T1000 (cell line): Measurements from ENCODE around the gene UCHL5.
"Not testable (repeated sequence)": the region's sequence is repeated elsewhere in the genome, so short reads cannot be mapped to it uniquely, and the experiment has no call there.

ENCODE experiments used
- DNase-seq: peaks from one replicate; lab custom pipeline; 2025; ENCODE audit warnings: mixed read lengths; lab: John Stamatoyannopoulos, UW

Gene UCHL5

DNA sequence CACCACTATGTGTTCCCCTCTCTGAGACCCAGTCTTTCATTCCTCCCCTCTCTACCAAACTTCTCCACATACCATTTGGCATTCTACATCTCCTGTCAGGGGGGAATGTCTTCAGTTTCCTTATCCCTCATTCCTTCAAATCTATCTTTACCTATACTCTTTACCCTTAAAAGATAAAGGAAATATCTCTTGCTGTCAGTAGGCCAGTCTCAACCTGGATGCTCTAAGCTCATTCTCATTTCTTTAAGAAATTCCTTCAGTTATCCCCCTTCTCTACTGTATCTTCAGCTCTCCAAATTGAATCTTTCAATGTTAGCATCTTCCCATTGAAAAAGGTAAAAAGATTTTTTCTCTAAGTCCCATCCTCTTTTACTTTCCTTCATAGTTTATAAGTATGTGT, 6.8 kb upstream of the UCHL5 start:
- DNase-seq = no peak

DNA sequence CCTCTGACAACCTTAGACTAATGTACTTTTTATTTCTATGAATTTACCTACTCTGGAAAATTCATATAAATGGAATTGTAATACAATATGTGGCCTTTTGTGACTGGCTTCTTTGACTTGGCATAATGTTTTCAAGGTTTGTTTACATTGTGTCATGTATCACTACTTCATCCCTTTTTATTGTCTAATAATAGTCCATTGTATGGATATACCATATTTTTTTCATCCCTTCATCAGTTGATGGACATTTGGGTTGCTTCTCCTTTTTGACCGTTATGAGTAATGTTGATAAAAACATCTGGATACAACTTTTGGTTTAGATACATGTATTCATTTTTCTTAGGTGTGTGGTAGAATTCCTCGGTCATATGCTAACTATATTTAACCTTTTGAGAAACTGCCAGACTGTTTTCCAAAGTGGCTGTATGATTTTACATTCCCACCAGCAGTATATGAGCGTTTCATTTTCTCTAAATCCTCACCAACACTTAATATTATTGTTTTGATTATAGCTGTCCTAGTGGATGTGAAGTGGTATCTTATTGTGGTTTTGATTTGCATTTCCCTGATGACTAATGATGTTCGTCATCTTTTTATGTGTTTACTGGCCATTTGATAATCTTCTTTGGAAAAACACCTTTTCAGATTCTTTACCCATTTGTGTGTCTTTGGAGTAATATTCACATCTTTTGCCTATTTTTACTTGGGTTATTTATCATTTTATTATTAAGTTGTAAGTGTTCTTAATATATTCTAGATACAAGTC, 3.7 kb upstream of the UCHL5 start:
- no peak for DNase-seq

DNA sequence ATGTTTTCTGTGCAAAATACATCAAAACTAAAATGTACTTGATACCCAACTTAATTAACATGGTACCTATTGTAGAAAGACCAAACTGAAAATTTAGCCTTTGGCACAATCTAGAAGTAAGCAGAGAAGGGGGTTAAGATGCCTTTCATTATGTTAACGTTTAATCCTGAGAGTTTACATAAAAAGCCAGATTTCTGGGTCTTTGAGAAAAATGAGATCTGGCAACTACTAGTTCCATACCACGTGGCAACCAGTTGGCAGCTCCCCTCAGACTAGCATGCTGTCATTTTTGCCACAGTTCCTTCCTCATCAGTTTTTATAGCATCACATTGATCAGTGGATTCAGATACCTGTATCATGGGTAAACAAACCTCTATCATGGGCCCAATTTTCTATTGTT, 1.8 kb upstream of the UCHL5 start:
- no peak for DNase-seq

DNA sequence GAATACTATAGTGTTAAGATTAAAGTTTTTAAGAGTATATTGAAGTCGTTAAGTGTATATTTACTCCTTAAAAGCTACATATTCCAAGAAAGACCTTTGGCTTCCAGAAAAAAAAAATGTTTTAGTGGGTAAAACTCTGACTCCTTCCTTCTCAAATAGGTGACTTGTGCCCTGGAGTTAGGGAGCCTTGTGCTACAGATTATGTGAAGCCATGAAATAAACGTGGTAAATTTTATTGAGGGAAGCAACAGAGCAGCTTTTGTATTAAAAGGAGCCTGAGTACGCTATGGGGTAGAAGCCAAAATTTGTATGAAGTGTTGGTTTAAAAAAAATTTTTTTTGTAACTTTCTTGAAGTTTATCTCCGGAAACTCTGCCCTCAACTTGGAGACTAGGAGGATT, 1.2 kb upstream of the UCHL5 start:
- no peak for DNase-seq

DNA sequence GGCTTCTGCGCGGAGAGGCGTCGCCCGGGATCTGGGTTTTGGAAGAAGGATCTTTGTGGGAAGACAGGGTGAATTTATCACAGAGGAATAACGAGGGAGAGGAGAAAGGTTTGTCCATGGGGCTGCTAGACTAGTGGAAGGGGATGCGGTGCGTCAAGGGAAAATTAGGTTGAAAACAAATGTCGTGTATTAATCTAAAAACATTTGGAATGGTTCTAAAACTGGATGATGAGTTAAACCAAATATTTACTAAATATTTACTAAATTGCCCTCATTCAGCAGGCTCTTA, 899 bp upstream of the UCHL5 start:
- no peak for DNase-seq

DNA sequence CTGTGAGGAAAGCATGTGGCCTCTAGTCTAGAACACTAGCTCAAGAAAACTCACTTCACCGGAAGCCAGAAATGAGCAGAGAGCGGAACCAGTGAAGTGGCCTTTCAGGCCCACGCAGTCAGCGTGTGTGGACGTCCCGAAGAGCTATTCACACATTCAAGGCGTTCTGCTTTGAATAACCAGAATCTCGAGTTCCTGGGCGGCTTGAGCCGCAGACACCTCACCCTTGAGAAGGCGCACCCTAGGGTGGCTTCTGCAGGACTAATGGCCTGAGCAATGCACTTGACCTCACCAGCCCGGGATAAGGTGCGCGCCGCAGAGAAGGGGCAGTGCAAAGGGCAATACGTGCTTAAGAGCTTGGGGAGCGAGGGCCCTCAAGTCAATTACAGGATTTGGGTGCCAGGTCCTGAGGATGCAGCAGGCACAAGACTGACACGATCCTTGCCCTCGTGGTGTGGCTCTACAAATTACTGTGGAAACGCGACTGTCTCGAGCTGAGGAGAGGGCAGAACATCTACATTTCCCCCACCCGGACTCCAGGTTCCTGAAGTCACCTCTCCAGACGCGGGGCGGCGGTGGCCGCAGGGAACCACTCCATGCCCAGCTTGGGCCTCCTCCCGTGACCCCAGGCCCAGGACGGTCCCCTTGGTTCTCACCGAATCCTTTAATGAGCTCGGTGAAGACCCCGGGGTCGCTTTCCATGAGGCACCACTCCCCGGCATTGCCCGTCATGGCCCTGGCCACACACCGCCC, 455 bp downstream of the UCHL5 start:
- no peak for DNase-seq

DNA sequence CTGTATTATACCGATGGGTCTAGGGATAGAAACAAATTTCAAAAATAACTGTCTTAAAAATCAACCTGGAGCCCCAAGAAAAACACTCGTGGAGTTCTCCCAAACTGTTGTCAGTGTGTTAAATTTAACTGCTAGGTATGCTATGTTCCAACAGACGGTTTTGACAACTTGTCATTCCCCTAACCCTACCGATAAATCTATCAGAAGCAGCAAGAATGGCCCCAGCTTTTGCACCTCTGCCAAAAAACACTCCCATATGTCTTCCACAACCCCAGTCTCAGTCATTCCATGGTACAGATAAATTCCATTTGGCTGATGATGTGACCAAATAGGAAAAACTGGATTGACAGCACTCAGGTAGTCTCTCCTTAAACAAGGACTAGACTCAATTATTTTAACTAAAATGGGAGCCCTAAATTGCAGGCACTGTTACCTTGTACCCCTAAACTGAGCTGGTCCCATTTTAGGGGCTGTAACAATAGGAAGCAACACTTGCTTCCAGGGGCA, 4.9 kb downstream of the UCHL5 start:
- DNase-seq = no peak

DNA sequence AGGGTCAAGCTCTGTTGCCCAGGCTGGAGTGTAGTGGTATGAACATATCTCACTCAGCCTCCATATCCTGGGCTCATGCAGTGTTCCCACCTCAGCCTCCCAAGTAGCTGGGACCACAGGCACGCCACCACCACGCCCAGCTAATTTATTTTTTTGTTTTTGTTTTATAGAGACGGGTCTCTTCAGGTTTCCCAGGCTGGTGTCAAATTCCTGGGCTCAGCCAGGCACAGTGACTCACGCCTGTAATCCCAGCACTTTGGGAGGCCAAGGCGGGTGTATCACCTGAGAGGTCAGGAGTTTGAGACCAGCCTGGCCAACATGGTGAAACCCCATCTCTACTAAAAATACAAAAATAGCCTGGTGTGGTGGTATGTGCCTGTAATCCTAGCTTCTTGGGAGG, 10.2 kb downstream of the UCHL5 start:
- not testable (repeated sequence) for DNase-seq

DNA sequence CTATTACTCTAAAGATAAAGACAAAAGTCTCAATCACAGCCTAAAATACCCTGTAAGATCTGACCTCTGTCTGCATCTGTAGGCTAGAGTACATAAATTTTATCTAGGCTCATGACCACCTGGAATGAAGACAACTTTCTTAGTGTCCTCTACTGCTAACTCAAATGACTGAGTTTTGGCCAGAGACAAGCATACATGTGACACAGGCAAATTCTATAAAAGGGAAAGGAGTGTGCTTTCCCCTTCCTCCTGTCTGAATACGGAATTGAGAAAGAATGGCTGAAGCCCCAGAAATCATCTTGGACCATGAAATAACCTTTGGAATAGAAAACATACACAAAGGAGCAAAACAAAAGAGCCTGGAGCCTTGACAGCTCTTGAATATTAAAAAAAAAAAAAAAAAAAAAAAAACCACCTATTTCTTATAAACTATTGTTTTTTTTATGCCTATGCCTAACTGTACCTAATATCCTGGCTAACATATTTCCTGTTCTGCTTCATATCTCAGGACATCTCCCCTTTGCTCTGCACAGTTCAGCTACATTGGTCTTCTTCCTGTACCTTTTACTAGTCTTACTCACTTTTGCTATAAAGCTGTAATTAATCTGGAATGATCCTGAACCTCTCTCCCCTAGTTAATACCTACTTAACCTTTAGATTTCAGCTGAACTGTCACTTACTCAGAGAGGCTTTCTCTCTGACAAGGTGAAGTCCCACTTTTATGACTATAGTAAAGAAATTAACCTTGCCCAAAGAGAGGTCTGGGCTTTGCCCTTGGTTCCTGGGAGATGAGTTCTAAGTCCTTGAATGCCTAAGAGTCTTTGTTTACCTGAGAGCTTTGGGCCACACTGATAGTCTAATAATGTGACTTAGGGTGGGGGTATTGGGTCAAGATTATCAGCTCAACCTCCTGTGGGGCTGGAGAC, 16.1 kb downstream of the UCHL5 start:
- no peak for DNase-seq

DNA sequence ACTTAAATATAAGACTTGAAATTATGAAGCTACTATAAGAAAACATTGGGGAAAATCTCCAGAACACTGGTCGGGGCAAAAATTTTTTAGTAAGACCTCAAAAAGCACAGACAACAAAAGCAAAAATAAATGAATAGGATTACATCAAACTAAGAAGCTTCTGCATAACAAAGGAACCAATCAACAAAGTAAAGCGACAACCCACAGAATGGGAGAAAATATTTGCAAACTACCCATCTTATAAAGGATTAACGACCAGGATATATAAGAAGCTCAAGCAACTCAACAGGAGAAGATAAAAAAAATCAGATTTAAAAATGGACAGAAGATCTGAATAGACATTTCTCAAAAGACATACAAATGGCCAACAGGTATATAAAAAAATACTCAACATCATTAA, 19.1 kb downstream of the UCHL5 start:
- DNase-seq = no peak

DNA sequence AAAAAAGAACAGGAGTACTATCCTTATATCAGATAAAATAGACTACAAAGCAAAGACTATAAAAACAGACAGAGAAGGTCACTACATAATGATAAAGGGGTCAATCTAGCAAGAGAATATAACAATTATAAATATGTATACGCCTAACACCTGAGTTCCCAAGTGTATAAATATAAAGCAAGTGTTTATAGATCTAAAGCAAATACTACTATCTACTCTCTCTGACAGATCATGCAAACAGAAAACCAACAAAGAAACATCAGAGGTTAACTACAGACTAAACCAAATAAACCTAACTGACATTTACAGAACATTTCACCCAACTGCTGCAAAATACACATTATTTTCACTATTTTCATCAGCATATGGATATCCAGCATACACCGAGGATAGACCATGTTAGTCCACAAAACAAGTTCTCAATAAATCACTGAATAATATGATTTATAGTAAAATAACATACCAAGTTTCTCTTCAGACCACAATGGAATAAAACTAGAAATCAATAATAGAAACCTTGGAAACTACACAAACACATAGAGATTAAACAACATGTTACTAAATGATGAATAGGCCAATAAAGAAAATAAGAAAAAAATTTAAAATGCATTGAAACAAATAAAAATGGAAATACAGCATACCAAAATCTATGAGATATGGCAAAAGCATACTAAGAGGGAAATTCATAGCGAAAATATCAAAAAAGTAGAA, 22.7 kb downstream of the UCHL5 start:
- no peak for DNase-seq

DNA sequence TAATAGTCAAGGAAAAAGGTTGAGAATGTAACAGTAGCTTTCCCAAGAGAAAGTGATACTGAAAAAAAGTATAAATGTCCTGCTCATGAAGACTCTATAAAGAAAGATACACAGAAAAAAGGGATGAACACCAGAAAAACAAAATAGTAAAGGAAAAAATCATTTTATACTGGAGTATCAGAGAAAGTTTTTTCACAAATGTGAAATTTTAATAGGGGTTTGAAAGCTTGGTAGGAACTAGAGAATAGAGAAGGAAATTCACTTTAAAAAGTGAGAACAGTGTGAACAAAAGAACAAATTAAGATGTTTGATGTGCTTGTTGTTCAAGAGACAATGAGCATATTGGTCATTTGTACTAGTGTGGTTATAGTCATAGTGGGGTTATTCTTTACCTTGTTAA, 25.6 kb downstream of the UCHL5 start:
- no peak for DNase-seq

DNA sequence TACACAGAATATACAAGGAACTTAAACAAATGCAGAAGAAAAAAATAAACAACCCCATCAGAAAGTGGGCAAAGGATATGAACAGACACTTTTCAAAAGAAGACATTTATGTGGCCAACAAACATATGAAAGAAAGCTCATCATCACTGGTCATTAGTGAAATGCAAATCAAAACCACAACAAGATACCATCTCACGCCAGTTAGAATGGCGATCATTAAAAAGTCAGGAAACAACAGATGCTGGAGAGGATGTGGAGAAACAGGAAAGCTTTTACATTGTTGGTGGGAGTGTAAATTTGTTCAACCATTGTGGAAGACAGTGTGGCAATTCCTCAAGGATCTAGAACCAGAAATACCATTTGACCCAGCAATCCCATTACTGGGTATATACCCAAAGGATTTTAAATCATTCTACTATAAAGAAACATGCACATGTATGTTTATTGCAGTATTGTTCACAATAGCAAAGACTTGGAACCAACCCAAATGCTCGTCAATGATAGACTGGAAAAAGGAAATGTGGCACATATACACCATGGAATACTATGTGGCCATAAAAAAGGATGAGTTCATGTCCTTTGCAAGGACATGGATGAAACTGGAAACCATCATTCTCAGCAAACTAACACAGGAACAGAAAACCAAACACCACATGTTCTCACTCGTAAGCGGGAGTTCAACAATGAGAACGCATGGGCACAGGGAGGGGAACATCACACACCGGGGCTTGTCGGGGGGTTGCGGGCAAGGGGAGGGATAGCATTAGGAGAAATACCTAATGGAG, 26.3 kb downstream of the UCHL5 start:
- DNase-seq = not testable (repeated sequence)

DNA sequence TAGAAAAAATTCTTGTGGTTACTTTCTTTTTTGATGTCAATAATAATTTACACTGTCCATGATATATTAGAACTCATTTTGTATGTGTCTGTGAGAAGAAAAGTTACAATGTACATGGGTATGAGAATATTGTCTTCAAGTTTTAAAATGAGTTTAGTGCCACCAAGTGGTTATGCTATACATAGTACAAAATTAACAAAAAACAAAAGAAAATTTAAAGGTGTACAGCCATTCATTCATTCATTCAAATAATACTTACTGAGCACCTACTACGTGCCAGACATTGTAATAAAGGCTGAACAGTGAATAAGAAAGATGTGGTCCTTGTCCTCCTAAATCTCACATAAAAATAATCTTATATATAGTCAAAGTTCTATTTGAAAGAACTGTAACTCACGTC, 27.7 kb downstream of the UCHL5 start:
- no peak for DNase-seq

DNA sequence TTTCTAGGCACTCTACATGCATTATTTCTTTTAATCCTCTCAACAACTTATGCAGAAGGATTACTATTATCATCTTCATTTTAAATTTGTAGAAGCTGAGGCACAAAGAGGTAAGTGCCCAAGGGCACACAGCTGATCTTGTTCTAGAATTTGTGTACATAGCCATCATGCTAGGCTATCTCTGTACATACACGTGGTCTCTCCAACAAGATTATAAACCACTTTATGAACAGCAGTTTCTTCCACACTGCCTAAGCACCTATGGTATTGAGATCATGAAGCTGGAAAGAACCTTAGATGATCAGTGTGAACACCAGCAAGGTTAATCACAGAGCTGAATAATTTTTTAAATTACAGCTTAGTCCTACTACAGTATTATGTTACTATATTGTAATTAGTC, 28.9 kb downstream of the UCHL5 start:
- no peak for DNase-seq

DNA sequence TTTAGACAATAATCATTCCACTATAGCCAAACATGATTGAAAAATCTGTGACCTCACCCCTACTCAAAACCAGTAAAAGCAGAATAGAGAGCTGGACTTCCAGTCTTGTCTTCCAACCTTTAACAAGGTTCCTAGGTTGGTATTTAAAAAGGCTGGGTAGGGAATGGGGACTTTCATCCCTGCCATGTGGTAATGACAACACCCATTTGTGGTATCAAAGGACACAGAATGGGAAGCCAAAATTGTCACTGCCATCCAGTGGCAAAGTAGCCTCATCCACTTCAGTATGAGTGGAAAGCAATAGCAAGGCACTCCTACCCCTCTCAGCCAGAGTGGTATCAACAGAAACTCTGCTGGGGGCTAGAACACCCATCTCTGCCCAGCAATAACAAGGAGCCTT, 33.9 kb downstream of the UCHL5 start:
- no peak for DNase-seq

DNA sequence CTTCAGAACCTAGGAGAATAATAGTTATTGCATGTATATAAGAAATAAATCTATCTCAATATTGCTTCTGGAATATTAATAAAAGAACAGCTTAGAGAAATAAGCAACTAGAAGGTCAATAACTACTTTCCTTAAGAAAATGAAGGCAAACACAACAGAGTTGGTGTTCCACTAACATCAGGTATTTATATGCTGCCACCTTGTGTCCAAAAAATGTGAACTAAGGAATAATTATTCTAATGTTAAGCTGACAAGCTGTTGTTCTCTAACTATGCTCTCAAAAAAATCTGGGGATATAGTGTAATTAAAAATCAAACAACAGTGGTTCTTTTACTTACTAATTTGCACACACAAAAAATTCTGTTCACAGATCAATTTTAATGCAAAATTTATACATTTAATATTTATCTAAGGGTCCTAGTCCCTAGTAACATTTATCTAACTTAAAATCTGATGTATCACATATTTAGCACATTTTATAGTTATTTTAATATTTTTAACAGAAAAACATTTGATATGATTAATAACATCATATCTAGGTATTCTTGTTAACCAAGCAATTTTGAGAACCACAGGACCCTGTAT, 39.6 kb downstream of the UCHL5 start:
- no peak for DNase-seq

DNA sequence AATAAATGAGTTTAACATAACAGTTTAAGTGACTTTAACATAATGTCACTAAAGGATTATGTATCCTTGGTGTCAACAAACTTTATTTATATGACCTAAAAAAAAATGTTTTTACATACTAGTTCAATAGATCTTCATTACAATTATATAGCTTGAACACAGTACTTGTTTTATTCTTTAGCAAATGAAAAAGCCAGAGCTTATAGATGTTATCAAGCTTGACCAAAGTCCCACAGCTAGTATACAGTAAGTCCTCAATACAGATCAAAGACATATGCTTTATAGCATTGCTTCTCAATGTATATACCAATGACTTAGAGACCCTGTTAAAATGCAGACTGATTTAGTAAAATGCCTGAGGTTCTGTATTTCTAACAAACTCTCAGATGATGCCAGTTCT, 42.4 kb downstream of the UCHL5 start:
- DNase-seq = no peak

DNA sequence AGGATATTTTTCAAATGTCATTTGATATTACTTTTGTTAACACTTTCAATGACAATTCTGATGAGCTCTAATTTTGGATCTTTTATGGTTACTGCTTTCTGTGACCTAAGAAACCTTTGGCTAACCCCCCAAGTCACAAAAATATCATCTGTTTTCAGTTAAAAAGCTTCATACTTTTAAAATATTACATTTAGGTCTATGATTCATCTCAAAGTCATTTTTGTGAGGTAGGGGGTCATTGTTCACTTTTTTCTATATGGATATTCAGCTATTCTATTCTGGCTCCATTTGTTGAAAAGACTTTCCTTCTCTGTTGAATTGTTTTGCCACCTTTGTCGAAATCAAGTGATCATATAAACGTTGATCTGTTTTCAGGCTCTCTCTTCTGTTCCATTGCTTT, 44.8 kb downstream of the UCHL5 start:
- no peak for DNase-seq

DNA sequence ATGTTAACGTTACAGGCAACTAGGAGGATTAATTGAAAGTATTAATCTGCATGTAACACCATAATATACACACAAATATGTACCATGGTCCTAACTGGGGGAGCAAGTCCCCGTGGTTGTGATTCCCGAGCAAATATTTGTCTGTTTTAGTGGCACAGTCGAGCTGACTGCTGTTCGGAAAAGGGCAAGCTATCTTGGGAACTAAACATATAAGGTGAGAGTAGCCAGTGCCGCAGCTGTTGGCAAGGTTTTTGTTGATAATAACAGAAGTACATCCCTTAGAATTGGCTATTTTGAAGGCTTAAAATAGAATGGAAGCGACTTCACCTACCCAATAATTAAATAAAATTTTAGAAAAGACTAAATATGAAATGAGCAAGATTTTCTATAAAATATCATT, 45.5 kb downstream of the UCHL5 start:
- DNase-seq = no peak

DNA sequence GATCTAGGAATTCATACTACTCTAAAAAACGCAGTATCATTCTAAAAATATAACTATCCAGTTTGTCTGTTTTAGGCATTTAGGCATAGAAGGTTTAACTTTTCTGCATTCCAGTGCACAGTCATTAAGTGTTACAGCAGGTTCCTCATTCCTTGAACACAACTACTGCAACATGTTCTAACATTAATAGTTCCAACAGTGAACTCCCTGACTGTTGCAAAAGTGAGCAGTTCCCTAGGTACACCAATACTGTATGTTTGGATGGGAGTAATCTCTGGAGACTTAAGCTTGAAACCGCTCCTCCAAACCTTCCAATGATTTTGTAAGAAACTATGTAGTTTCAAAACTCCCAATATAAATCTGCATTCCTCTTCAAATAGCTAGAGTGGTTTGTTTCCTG, 46.2 kb downstream of the UCHL5 start:
- DNase-seq = no peak
